ENCODE measurements around the gene SYT9.

DNA sequence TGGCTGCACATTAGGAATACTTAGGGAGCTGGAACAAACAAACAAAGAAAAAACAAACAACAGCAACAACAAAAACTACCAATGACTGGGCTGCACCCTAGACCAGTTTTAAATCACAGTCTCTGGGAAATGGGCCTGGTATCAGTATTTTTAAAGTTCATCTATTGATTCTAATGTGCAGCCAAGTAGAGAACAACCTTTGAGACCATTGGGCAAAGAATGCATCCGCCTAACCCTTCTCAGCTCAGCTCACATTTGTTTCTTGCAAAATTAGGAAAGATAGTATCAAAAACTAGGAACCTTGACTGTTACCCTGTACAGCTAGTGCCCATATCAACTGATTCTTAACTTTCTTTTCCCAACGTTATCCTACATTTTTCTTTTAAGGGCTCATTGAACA lies 5.2 kb downstream of the SYT9 start:
- TF ChIP-seq, protein P1, sequence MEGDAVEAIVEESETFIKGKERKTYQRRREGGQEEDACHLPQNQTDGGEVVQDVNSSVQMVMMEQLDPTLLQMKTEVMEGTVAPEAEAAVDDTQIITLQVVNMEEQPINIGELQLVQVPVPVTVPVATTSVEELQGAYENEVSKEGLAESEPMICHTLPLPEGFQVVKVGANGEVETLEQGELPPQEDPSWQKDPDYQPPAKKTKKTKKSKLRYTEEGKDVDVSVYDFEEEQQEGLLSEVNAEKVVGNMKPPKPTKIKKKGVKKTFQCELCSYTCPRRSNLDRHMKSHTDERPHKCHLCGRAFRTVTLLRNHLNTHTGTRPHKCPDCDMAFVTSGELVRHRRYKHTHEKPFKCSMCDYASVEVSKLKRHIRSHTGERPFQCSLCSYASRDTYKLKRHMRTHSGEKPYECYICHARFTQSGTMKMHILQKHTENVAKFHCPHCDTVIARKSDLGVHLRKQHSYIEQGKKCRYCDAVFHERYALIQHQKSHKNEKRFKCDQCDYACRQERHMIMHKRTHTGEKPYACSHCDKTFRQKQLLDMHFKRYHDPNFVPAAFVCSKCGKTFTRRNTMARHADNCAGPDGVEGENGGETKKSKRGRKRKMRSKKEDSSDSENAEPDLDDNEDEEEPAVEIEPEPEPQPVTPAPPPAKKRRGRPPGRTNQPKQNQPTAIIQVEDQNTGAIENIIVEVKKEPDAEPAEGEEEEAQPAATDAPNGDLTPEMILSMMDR (IDR thresholded peaks at IDR 0.05; ENCODE audit: insufficient read depth, low read depth, low read length): no peak
- TF ChIP-seq EZH2 (IDR thresholded peaks at IDR 0.05; ENCODE audit: insufficient read depth, low read length): no peak

All from astrocyte (in vitro differentiated cells and primary cell).